Hepatocyte (in vitro differentiated cells): ENCODE results near the gene NSUN6.

Source experiments
- EZH2 ChIP-seq: fragments of 200-600 bp; sonication (generic); IDR thresholded peaks from 2 replicates; pipeline ENCODE4 v1.6.1; 2016; ENCODE audit warnings: antibody characterized with exemption, mild to moderate bottlenecking, borderline replicate concordance
- TF ChIP-seq, protein P1 (sequence below): fragments of 200-600 bp; sonication (generic); IDR thresholded peaks from 2 replicates; pipeline ENCODE4 v1.5.1; 2016; ENCODE audit warnings: antibody characterized with exemption, mild to moderate bottlenecking; ENCODE audit not compliant: poor library complexity

DNA sequence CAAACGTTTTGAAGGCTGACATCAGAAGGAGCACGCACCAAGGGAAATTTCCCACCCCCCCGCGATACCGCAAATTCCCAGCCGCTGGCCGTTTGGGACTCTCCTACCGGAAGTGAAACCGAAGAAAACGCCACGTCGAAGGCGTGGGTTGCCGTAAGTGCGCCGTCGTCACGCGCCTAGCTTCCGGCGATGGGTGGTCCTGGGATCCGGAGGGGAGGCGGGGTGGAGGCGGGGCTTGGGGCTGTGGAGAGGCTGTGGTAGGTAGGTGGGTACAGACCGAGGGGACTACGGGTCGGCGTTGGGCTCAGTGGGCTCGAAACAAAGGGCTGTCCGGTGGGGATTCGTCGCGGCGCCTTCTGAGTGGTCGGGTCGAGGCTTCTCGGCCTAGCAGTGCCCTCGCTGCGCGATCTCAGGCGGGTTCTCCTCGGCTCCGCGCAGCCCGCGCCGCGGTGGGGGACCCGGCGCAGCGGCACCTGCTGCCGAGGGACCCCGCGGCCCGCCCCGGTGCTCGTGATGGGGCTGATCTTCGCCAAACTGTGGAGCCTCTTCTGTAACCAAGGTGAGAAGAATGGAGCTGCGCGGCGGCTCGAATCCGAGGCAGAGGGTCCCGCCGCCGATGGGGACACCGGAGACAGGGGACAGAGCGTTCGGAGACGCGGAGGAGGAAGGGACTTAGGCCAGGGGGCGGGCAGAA, 7.9 kb upstream of the NSUN6 start, which contains the start of gene ARL5B:
- TF ChIP-seq, protein P1, sequence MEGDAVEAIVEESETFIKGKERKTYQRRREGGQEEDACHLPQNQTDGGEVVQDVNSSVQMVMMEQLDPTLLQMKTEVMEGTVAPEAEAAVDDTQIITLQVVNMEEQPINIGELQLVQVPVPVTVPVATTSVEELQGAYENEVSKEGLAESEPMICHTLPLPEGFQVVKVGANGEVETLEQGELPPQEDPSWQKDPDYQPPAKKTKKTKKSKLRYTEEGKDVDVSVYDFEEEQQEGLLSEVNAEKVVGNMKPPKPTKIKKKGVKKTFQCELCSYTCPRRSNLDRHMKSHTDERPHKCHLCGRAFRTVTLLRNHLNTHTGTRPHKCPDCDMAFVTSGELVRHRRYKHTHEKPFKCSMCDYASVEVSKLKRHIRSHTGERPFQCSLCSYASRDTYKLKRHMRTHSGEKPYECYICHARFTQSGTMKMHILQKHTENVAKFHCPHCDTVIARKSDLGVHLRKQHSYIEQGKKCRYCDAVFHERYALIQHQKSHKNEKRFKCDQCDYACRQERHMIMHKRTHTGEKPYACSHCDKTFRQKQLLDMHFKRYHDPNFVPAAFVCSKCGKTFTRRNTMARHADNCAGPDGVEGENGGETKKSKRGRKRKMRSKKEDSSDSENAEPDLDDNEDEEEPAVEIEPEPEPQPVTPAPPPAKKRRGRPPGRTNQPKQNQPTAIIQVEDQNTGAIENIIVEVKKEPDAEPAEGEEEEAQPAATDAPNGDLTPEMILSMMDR = no peak
- no peak for TF ChIP-seq EZH2
